ENCODE data around the gene PCAT7.

- TF ChIP-seq CTCF (IDR thresholded peaks at IDR 0.05): no peak
- no peak for TF ChIP-seq ZFX (IDR thresholded peaks at IDR 0.05; ENCODE audit: borderline replicate concordance)
Observed at GRCh38 chr9:94568972-94569712, 14.3 kb downstream of the PCAT7 start.

All from 22Rv1 (cell line).